Activated CD8-positive, alpha-beta T cell treated with anti-CD3 and anti-CD28 coated beads for 36 hours (primary cell): ENCODE data around the gene ATP5PB. TPM values are rescaled to one million over a fixed set of nuclear protein-coding genes. Genes with fewer than 3 reads are reported as not detected.

Source experiments
- ATAC-seq: fragments of 200-7000 bp; cut with Tn5 transposase; one replicate; pipeline ENCODE4 v1.10.0; 2021; ENCODE audit warnings: mild to moderate bottlenecking, moderate library complexity
- CTCF ChIA-PET: fragments of 350-600 bp; sonication (Branson Sonifier 250); formaldehyde crosslinking; loops from one replicate; lab custom pipeline; 2021; ENCODE audit warnings: antibody characterized with exemption; lab: Charles Lee
- POLR2A ChIA-PET: fragments of 350-600 bp; sonication (Branson Sonifier 250); formaldehyde crosslinking; loops from one replicate; lab custom pipeline; 2021; ENCODE audit warnings: antibody characterized with exemption; lab: Charles Lee
- DNase-seq: peaks from one replicate; pipeline ENCODE4 v3.0.0-alpha.2; 2020
- H3K27ac Mint-ChIP-seq: one replicate; pipeline ENCODE4 v1.8.0; 2021; ENCODE audit warnings: mild to moderate bottlenecking, mixed read lengths
- H3K27me3 Mint-ChIP-seq: one replicate; pipeline ENCODE4 v1.8.0; 2021; ENCODE audit warnings: mixed read lengths
- H3K36me3 Mint-ChIP-seq: one replicate; pipeline ENCODE4 v1.8.0; 2021; ENCODE audit warnings: low read depth, mixed read lengths
- H3K4me1 Mint-ChIP-seq: one replicate; pipeline ENCODE4 v1.8.0; 2021; ENCODE audit warnings: low read depth, mixed read lengths
- H3K4me3 Mint-ChIP-seq: one replicate; pipeline ENCODE4 v1.8.0; 2021; ENCODE audit warnings: mild to moderate bottlenecking, moderate library complexity, mixed read lengths
- H3K9me3 Mint-ChIP-seq: one replicate; pipeline ENCODE4 v1.8.0; 2021; ENCODE audit warnings: mixed read lengths
- CTCF ChIP-seq: fragments of 200-600 bp; IDR thresholded peaks from one replicate; pipeline ENCODE4 v1.8.0; 2022; ENCODE audit warnings: antibody characterized with exemption, mild to moderate bottlenecking
- intact Hi-C: fragments of 100-400 bp; cut with micrococcal nuclease; formaldehyde crosslinking; loops from one replicate; pipeline ENCODE4 v1.10.0; 2022
- total RNA-seq, 2 experiments: library from RNA; stranded (reverse); gene quantifications; one replicate each; pipeline ENCODE4 v1.2.3, GENCODE V29; 2021

The ATP5PB gene
- total RNA-seq, 2 experiments from 2014 or later = 341 to 342 TPM

- Mint-ChIP-seq H3K27ac (peak overlapping the region; percentile 81), H3K4me1 (peaks cover 65% of the 10 kb centered on the region), H3K27me3 (no peaks in the 10 kb centered on the region), H3K4me3 (peak overlapping the region; percentile 42), H3K9me3 (no peaks in the 10 kb centered on the region), H3K36me3 (peaks cover 71% of the 10 kb centered on the region)
- DNase-seq = peak; percentile 27
- ChIA-PET POLR2A (interaction anchor here (1.2 to 2.2 kb wide), 2 partner anchors 53 to 315 kb away, joined by 3 to 5 read pairs; partner anchors contain the start of genes CEPT1 and DRAM2), CTCF (interaction anchor here (1.0 to 2.3 kb wide), 3 partner anchors 20 to 313 kb away, joined by 4 to 10 read pairs (median 7); partner anchors contain the start of gene C1orf162)
- no peak for TF ChIP-seq CTCF
- ATAC-seq = peak; percentile 74
- intact Hi-C loops = no loop called here
These were observed 5.8 kb downstream of the ATP5PB start for GRCh38 chr1:111454859-111455641.

GRCh38 chr1:111455642-111456031 lies 6.4 kb downstream of the ATP5PB start:
- ATAC-seq (no peak), DNase-seq (no peak)
- Mint-ChIP-seq H3K9me3 (no peaks in the 10 kb centered on the region), H3K27me3 (no peaks in the 10 kb centered on the region), H3K4me1 (peaks cover 61% of the 10 kb centered on the region), H3K27ac (peak overlapping the region; percentile 81), H3K36me3 (peaks cover 68% of the 10 kb centered on the region), H3K4me3 (peak overlapping the region; percentile 34)
- POLR2A ChIA-PET = no interaction called here
- intact Hi-C loops = no loop called here
- CTCF ChIA-PET = no interaction called here
- no peak for TF ChIP-seq CTCF

- ChIA-PET CTCF (interaction anchor here (1.8 kb wide), 1 partner anchor 11 kb away, joined by 5 read pairs; no protein-coding TSS in a partner anchor), POLR2A (interaction anchor here (1.0 to 1.3 kb wide), 2 partner anchors 12 to 15 kb away, joined by 3 to 4 read pairs; partner anchors contain the start of genes ATP5PB and WDR77)
- Mint-ChIP-seq H3K36me3 (peaks cover 49% of the 10 kb centered on the region), H3K9me3 (no peaks in the 10 kb centered on the region), H3K27ac (no peak overlapping the region), H3K4me3 (no peak overlapping the region), H3K4me1 (peaks cover 18% of the 10 kb centered on the region), H3K27me3 (no peaks in the 10 kb centered on the region)
- no peak for ATAC-seq
- no peak for DNase-seq
- intact Hi-C loops = no loop called here
- TF ChIP-seq CTCF = no peak
These were observed 12.5 kb downstream of the ATP5PB start for GRCh38 chr1:111461765-111462164.

GRCh38 chr1:111462370-111463028 lies 13.2 kb downstream of the ATP5PB start:
- no peak overlapping the region for H3K27ac Mint-ChIP-seq

More at GRCh38 chr1:111462370-111463028, 13.2 kb downstream of the ATP5PB start:
- Mint-ChIP-seq H3K9me3 (no peaks in the 10 kb centered on the region), H3K4me1 (peaks cover 15% of the 10 kb centered on the region), H3K27me3 (no peaks in the 10 kb centered on the region), H3K36me3 (peaks cover 46% of the 10 kb centered on the region), H3K4me3 (no peak overlapping the region)
- intact Hi-C loops = no loop called here
- CTCF ChIA-PET = interaction anchor here (0.9 to 2.4 kb wide), 6 partner anchors 9 to 289 kb away, joined by 3 to 12 read pairs (median 3); no protein-coding TSS in a partner anchor
- ATAC-seq (no peak), DNase-seq (no peak)
- TF ChIP-seq CTCF = no peak
- POLR2A ChIA-PET = interaction anchor here (1.2 to 1.6 kb wide), 3 partner anchors 9 to 13 kb away, joined by 3 to 5 read pairs (median 4); partner anchors contain the start of genes ATP5PB and WDR77
